ENCODE data around the gene CRIP2. TPM values are rescaled to one million over a fixed set of nuclear protein-coding genes. Genes with fewer than 3 reads are reported as not detected.

CRIP2 gene
- polyA plus RNA-seq, 1 donor, result 256 TPM

DNA sequence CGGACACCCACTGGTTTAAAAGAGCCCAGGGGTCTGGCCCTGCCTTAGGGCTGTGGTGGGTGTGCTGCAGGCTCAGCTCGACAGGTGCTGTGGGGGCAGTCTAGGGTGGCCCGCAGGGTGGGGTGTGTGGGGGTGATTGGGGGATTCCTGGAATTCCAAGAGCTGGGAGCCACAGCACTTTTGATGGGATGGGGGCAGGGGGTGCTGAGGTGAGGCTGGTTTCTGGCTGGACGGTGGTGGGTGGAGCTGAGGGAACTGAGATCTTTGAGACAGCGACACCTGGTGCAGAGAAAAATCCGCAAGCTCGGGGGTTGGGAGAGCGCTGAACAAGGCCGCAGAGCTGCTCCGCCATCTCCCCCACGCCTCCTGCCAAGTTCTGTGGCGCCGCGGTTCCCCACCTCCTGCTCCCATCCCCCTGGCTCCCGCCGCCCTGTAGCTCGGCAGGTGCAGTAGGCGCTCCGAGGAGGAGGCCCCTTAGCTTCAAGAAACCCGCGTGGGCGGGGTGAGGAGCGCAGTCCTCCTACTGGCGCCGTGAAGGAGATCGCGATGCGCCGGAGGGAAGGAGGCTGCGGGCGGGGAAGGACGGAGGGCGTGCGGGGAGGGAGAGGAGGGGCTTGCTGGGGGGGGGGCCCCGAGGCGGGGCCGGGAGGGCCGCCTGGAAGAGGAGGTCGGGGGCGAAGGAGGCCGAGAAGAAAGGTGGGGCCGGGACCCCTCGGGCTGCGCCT is 15.1 kb downstream of the CRIP2 start:
- DNase-seq, result peak; percentile 90

DNA sequence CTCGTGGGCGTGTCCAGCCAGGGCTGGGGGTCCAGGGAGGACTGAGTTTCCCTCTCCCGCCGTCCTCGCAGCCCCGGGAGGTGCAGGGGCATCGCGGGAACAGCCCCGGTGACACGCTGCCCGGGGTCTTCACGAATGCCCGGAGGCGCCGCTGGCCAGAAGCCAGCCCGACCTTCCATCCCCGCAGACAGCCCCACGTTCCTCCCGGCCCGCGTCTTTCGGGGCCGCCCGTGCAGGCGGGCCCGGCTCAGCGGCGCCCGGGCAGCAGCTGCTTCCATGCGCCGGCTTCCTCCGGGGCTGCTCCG is 15.6 kb downstream of the CRIP2 start:
- DNase-seq, result peak; percentile 65

DNA sequence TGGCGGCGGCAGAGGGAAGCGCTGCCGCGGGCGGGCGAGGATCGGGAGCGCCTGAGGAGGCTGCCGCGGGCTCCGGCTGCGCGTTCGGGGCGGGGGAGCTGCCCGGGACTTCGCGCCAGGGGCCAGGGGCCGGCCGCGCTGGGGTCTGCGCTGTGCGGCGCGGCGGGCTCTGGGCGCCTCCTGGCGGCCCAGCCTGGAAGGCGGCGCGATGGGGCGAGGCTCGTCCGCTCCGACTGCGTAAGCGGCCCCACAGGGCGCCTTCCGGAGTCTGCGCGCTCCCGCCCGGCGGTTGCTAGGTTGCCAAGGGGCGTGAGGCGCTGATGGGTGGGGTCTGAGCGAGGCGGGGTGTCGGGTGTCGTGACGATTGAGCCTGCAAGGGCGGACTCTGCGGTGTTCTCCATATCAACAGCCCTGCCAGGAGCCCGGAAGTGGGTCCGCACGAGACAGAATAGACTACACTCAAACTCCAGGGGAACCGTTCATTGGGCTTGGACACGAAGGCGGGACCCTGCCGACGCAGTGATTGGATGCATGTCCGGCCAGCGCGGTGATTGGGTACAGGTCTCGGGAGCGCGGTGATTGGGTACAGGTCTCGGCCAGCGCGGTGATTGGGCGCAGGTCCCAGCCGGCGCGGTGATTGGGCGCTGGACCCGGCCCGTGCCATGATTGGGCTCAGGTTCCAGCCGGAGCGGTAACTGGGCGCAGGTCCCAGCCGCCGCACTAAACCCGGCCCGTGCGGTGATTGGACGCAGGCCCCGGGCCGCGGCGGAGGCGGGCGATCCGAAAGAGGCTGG is 16.1 kb downstream of the CRIP2 start, which contains the start of gene TEDC1:
TSS of gene TEDC1 (plus strand) at position 675 of the 794 bp plus-strand sequence. CDS start 130 bp downstream, outside the sequence.
- DNase-seq, result peak; percentile 100

DNA sequence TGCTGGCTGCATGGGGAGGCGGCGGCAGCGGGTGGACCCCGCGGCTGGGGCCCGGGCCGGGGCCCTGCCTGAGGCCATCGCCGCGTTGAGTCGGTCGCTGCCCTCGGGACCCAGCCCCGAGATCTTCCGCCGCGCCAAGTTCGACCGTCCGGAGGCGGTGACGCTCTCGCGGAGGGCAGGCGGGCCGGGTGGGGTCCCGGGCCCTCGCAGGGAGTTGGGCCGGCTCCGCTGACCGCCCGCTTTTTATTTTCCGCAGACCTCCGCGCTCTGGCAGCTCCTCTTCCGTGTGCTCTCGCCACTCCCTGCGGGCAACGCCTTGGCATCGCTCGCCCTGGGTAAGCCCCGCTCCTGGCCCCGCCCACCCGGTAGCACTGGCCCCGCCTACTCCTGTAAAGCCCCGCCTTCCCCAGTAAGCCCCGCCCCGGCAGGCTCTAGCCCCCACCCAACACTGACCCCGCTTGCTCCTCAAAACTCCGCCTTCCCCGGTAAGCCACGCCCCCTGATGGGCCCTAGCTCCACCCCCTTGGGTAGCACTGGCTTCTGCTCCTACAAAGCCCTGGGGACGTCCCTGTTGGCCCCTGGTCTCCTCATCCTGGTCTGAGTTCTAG is 16.8 kb downstream of the CRIP2 start:
- DNase-seq, result no peak

DNA sequence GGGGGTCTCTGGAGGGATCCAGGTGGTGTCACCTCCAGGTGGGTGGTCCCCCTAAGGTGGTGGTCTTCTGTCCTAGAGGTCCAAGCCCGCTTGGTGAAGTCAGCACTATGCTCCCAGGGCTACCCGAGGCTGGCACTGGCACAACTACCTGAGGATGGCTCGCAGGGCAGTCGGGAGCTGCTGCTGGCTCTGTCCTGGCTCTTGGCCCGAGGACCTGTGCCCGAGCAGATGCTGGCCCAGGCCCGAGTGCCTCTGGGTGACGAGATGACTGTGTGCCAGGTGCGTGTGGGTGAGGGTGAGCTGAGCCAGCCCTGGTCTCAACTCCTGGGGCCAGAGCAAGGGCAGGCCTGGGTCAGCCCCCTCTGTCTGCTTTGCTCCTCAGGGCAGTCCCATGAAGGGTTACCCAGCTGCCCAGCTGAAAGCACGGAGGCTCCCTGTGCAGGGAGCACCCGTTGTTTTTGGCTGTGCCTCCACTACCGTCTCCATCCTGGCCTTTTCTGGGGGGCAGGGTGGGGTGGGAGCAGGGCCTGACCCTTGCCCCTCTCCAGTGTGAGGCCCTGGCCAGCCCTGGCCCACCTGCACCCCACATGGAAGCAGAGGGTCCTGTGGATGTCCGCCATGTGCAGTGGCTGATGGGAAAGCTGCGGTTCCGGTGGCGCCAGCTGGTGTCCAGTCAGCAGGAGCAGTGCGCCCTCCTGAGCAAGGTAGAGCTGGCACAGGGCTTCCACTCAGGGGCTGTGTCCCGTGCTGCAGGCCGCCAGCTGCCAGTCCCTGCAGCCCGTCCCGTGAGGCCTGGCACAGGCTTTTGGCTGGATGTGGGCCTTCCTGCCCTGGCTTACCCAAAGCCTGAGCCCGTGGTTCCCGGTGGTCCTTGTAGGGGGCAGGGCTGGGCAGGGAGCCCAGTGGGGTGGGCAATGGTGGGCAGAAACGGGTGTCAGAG is 17.7 kb downstream of the CRIP2 start:
- DNase-seq, result no peak

DNA sequence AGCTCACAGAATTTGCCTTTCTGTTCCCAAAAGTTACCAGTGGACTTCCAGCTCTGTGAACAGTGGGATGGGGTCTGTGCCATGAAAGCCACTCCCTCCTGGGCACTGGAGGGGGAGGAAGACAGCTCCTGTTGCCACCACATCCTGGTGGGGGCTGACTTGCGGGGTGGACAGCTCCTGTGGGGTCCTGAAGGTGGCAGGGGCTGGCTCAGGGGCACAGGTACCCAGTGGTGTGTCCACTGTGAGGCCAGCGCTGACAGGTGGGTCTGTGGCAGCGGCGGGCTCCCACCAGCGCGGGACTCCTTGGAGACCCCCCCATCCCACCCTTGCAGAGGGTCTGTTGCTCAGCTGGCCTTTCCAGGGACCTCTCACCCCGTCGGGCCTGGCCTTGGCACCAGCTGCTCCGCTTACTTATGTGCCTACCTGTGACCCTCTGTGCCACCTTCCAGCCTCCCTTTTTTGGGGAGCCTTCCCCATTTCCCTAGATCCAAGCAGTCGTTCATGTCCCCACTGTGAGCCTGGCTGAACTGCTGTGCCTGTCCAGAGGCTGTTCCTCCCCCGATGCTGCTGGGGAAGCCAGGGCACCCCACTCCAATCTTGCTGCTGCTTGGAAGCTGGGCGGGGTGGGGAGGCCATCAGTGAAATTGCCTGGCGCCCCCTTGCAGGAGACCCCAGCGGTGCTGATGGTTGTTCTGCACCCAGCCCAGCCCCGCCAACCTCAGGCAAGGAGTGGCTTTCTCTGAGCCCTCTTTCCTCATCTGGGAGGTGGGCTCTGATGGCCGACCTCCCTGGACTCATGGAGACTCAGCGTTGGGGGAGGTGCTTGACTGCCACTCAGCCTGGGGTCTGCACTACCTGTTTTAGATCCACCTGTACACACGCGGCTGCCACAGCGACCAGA is 18.6 kb downstream of the CRIP2 start:
- DNase-seq, result no peak

DNA sequence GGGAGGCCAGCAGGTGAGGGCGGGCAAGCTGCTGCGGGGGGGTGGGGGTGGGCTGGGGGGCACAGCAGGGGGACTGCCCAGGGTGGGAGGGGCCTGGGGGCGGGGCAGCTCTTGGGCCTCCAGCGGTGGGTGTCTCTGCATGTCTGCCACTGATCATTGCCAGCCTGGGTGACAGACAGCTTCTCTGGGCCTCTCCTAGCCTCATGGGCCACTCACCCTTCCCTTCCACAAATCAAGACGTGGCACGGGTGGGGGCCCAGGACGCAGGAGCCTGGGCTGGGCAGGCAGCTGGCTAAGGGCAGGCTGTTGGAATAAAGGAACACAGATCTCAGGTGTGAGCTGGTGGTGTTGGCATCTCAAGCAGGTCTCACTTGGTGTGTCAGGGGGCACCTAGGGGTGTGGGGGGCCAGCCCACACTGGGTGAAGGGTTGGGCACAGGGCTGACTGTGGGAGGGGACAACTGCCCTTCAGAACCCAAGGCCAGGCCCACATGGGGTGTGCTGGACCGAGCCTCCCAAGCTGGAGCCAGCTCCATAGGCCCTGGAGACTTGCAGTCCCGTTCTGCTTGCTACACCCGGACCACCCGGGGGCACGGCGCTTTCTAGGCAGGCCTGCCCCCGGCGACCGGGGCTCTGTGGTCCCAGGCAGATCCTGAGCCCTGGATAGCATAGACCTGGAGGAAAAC is 19.4 kb downstream of the CRIP2 start:
- DNase-seq, result no peak

DNA sequence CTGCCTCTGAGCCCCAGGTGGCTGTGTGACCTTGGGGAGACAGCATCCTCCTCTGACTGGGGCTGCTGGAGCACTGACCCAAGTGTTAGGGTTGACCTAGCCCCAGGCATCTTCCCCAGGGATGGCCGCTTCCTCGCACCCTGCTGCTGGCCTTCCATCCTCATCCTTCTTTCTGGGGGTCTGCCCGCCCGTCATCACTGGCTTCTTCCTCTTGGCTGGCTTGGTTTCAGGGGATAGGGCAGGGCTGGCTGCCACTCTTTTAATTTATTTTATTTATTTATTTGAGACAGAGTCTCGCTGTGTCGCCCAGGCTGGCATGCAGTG is 19.9 kb downstream of the CRIP2 start:
- no peak for DNase-seq

DNA sequence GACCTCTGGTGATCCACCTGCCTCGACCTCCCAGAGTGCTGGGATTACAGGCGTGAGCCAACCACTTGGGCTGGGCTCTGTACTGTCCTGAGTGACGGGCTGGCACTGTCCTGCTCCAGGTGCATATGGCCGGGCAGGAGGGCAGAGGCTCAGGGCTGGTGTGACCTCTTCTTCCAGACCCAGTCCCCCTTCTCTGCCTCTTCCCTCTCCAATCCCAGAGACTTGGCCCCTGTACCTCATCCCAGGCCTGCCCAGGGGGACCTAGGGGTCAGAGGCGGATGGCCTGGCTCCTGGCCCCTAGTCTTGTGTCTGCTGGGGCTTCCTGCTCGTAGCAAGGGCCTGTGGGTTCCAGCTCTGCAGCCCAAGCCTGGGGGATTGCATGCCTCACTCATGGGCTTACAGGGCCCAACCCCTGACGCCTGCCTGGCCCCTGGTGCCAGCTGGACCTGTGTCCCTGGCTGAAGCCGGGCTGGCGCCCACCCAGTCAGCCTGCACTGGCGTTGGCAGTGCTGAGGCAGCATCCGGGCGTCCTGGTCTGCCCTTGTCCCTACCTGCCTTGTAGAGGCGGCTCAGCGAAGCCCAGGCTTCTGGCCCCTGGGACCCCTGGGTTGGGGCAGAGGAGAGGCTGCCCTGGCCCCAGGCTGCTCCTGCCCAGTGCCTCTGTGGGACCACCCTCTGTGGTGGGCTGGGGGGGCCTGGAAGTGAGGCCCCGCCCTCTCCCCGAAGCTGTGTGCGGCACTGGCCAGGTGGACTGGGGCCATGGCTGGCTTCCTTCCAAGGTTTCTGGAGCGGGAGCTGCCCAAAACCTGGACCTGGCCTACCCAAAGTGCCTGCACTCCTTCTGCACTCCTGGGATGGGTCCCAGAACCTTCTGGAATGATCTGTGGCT is 20.7 kb downstream of the CRIP2 start:
- no peak for DNase-seq

DNA sequence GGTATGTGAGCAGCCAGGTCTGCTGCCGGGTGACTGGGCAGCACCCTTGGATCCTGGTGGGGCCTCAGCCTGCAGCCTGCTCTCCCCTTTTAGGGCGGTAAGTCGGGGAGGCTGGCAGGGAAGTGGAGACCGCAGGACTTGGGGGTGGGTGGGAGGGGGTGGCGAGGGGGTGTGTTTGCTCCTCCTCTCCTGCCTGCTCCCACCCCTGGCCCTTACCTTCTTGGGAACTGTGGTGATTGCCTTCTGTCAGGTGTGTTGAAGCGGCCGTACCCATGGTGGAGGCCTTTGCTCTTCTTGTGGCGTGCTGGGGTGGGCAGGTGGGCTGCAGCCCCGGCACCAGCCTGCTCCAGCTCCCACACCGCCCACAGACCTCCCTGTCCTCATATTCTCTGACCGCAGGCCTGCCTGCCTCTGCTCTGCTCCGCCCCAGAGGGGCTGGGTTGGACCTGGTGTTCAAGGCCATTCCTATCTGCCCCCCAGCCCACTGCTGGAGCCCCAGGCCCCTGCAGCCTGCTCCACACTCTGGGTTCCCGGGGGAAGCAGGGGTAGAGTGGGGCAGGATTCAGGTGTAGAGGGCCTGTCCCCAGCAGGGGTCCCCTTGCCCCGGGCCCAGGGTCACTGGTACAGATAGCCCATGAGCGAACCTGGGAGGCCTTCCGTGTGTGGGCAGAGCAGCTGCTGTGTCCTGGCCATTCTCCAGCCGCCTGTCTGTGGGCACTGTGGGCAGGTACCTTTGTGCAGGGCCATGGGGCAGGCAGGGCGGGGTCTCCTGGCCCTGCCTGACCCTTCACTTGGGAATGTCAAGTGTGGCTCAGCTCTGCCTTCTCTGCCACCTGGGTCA is 21.6 kb downstream of the CRIP2 start:
- no peak for DNase-seq

DNA sequence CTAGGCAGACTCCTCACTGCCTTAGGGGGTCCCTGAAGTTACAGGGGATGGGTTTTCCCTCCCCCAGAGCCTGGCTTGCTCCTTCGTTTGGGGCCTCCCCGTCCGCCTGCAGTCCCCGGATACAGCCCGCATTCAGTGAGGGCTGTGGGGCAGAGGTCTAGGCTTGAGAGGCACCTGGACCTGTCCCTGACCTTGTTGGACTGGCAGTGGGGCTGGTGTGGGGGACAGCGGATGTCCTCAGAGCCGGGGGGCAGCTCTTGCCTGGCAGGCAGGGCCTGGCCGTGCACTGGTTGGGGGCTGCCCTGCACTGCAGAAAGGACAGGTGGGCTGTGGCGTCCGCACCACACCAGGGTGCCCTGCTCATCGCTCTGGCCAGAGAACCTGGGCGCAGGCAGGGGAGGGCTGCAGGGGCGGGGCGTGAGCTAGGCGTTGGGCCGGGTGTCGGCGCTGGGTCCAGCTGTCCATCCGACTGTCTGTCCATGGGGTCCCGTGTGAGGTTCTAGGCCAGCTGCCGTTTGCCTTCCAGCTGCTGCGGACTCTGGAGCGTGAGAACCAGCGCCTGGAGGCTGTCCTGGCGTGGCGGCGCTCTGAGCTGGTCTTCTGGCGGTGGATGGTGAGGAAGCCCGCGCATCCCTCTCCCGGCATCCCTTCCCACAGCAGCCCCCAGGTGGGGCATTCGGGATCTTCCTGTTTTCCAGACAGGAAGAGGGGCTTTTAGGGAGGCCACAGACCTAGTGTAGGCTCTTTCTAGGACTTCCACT is 22.4 kb downstream of the CRIP2 start:
- no peak for DNase-seq

DNA sequence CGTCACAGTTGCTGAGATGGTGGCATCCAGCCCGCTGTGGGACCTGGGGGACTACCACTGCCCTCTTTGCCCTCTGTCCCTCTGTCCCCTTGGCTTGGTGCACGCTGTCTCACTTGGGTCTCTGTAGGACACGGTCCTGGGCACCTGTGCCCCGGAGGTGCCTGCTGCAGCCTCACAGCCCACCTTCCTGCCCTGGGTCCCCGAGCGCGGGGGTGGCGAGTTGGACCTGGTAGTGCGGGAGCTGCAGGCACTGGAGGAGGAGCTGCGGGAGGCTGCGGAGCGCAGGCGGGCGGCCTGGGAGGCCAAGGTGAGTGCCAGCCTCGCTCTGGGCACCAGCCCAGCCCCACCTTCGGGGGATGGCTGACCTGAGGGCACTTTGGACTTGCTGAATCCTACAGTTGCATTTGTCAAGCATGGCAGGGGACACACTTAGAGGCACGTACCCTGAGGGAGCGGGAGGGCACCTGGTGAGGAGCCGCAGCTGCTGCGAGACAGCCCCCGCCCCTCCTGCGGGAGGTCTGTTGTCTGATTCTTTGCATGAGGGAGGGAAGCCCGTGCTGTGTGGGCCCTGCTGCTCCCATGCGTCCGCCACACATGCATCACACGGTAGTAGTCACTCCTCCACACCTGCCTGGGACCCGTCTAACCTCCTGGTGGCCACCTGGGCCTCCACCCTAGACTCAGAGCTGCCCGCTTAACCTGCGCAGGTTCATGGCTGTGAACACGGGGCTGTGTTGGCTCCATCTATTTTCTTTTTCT is 23.2 kb downstream of the CRIP2 start:
- no peak for DNase-seq

DNA sequence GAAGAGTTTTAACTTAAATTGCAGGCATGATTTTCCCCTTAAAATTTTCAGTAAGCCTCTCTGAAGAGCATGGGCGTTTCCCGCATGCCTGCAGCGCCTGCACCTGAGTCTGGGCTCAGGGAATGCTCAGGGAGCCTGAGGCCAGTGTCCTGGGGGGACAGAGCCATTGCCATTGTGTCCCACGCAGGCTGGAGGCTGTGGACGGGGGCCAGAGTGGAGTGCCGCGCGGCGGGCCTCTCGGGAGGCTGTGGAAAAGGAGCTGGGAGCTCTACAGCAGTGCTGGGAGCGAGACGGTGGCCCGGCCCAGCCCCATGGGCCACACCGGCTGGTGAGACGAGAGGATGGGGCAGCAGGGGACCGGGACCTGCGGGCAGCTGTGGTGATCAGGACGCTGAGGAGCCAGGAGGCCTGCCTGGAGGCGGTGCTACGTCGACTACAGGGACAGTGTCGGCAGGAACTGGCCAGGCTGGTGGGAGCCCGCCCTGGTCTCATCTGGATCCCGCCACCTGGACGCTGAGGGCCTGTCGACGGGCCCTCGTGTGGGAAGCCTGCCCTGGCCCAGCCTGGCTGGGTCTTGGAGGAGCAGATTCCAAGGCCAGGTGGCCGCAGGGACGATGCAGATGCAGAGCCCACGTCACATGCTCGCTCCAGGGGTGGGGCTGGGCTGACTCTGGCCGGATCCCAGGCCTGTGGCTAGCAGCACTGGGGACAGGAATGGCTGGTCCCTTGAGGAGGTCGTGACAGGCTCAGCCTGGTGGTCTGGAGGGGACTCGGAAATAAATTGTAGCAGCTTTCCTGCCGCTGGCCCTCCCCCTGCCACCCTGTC is 24.0 kb downstream of the CRIP2 start:
- no peak for DNase-seq

DNA sequence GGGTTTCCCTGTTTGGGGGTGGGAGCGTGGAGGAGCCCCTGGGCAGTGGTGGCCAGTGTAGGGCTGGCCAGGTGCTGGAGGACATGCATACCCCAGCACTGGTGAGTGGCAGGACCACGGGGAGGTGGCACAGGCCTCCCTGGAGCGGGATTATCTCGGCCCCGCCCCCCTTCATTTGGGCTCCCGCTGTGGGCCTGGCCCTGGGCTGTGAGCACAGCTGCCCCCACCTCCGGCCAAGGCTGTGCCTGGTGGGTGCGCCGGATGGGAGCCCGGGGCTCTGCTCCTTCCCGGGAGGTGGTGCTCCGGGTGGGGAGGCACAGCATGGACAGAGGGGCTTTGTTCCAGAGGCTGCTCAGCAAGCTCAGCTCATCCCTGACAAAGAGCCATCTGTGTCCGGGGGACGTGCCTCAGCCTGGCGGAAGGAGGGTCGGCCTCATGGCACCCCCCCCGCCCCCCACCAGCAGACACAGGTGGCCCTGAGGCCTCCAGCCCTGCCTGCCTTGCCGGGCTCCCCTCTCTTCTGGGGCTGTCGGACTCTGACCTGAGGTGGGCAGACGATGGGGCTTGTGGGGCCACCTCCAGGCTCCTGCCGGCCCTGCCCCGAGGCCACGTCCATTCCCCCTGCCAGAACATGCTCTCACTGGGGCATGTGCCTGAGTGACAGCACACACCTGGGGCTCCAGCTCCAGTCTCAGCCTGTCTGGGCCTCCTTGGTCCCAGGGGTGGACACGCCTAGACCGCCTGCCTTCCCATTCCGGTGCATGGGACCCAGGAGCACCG is 24.8 kb downstream of the CRIP2 start:
- no peak for DNase-seq

DNA sequence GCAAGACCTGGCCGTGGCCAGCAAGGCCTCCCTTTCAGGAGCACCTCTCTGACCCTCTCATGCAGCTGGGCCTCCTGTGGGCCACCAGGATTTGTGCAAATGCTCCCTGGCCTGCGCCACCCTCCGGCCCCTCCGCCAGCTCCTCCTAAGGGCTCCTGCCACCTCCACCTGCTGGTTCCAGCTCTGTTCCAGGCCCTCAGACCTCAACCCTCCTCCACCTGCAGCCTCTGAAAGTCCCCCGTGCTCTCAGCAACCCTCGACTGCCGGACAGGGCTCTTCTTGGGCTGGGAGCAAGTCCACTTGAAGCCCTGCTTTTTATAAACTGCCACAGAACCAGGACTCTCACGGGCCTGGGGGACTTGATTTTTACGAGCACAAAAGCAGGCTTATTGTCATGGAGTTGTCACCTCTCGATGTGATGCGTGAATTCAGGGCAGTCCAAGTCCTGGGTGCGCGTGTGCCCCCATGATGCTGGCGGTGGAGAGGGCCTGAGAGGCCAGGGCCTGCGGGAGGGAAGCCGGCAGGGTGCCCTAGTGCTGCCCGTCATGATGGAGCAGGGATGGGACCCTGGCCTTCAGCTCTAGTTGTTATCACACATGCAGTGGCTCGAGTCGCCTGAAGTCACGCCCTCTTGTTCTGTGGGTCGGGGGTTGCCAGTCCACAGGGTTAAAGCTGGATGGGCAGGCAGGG is 25.6 kb downstream of the CRIP2 start:
- DNase-seq, result no peak
